H1 (cell line): Measurements from ENCODE around the gene FLT3. TPM values are rescaled to one million over a fixed set of nuclear protein-coding genes. Genes with fewer than 3 reads are reported as not detected.

Source experiments
- CTCF ChIA-PET: fragments of 300-600 bp; sonication (Branson Sonifier 250); formaldehyde crosslinking; loops from one replicate; lab custom pipeline; 2021; ENCODE audit not compliant: partially characterized antibody; lab: Charles Lee
- POLR2A ChIA-PET: fragments of 300-600 bp; sonication (Branson Sonifier 250); formaldehyde crosslinking; loops from one replicate; lab custom pipeline; 2021; ENCODE audit warnings: inconsistent platforms; ENCODE audit not compliant: partially characterized antibody; lab: Charles Lee
- DNase-seq, 2 experiments: peaks; one replicate each; pipeline versions ENCODE4 v3.0.0 to v3.0.0-alpha.2; 2010 to 2022; ENCODE audit warnings: low spot score in 2 of 2, low read depth in 1 of 2, mixed read lengths in 1 of 2
- FAIRE-seq: peaks from 2 replicates; lab custom pipeline; 2011; peaks lifted over from hg19 to GRCh38; lab: Jason Lieb, UNC
- H2AFZ ChIP-seq: 2 replicates; pipeline ENCODE4 v1.8.1; 2012; ENCODE audit warnings: low read length, inconsistent platforms
- H2AK5ac ChIP-seq: 2 replicates; pipeline ENCODE4 v1.6.1; 2013; ENCODE audit warnings: low read depth, low read length
- H2BK120ac ChIP-seq: replicated peaks from 2 replicates; pipeline ENCODE3; 2013; ENCODE audit warnings: low read depth, low read length, inconsistent platforms
- H2BK12ac ChIP-seq: 2 replicates; pipeline ENCODE4 v1.6.1; 2013; ENCODE audit warnings: low read depth, low read length
- H2BK15ac ChIP-seq: 2 replicates; pipeline ENCODE4 v1.6.1; 2013; ENCODE audit warnings: low read length
- H2BK20ac ChIP-seq: 2 replicates; pipeline ENCODE4 v1.6.1; 2013; ENCODE audit warnings: low read length
- H2BK5ac ChIP-seq: 2 replicates; pipeline ENCODE4 v1.6.1; 2013; ENCODE audit warnings: low read depth, low read length
- H3K14ac ChIP-seq: 2 replicates; pipeline ENCODE4 v1.6.1; 2013; ENCODE audit warnings: inconsistent platforms; ENCODE audit not compliant: insufficient read length
- H3K18ac ChIP-seq: 2 replicates; pipeline ENCODE4 v1.6.1; 2013; ENCODE audit warnings: low read length; ENCODE audit errors: extremely low read depth
- H3K23ac ChIP-seq: 2 replicates; pipeline ENCODE4 v1.6.1; 2013; ENCODE audit warnings: inconsistent platforms; ENCODE audit not compliant: insufficient read length
- H3K23me2 ChIP-seq: 2 replicates; pipeline ENCODE4 v1.6.1; 2013; ENCODE audit warnings: low read depth, low read length
- H3K27ac ChIP-seq: 2 replicates; pipeline ENCODE4 v1.6.1; 2011; ENCODE audit warnings: low read depth, low read length, inconsistent platforms
- H3K27me3 ChIP-seq, 4 experiments: replicated peaks in 1 of 4; 1 replicate in 1 of 4; 2 replicates in 3 of 4; pipeline versions ENCODE4 v1.6.1 to v1.8.1; 2011 to 2013; ENCODE audit warnings: low read length in 3 of 4, mild to moderate bottlenecking in 3 of 4, inconsistent platforms in 2 of 4, mixed read lengths in 2 of 4, moderate library complexity in 1 of 4; ENCODE audit not compliant: control insufficient read depth in 3 of 4, insufficient read depth in 3 of 4; ENCODE audit errors: extremely low read depth in 1 of 4
- H3K36me3 ChIP-seq, 4 experiments: 2 replicates each; pipeline versions ENCODE4 v1.6.1 to v1.8.1; 2011 to 2013; ENCODE audit warnings: mild to moderate bottlenecking in 4 of 4, low read length in 3 of 4, moderate library complexity in 2 of 4, control low read depth in 1 of 4, inconsistent platforms in 1 of 4; ENCODE audit not compliant: insufficient read depth in 4 of 4, control insufficient read depth in 2 of 4
- H3K4ac ChIP-seq: replicated peaks from 2 replicates; pipeline ENCODE3; 2013; ENCODE audit warnings: low read length, low read depth, mixed read lengths, inconsistent platforms; ENCODE audit not compliant: insufficient read length
- H3K4me1 ChIP-seq, 4 experiments: replicated peaks in 1 of 4; 1 replicate in 1 of 4; 2 replicates in 3 of 4; pipeline versions ENCODE4 v1.6.1 to v1.8.1; 2011 to 2013; ENCODE audit warnings: low read length in 3 of 4, inconsistent platforms in 2 of 4, mixed read lengths in 1 of 4; ENCODE audit not compliant: insufficient read depth in 4 of 4, control insufficient read depth in 3 of 4
- H3K4me2 ChIP-seq, 2 experiments: 2 replicates each; pipeline versions ENCODE4 v1.6.1 to v1.8.1; 2011 to 2013; ENCODE audit warnings: low read depth in 2 of 2, low read length in 2 of 2, control low read depth in 1 of 2, inconsistent platforms in 1 of 2, mild to moderate bottlenecking in 1 of 2; ENCODE audit not compliant: insufficient read depth in 1 of 2
- H3K4me3 ChIP-seq, 4 experiments: fragments of 200-600, 300-600 bp in 1 of 4; sonication (generic), shearing (Covaris generic), sonication (Bioruptor Twin) in 1 of 4; 2 replicates each; pipeline versions ENCODE4 v1.5.1 to v1.8.1; 2011 to 2016; ENCODE audit warnings: low read length in 4 of 4, low read depth in 3 of 4, control low read depth in 2 of 4, inconsistent platforms in 2 of 4, mild to moderate bottlenecking in 2 of 4, mixed read lengths in 1 of 4, moderate library complexity in 1 of 4; ENCODE audit not compliant: insufficient read depth in 2 of 4; ENCODE audit errors: extremely low read depth in 1 of 4
- H3K56ac ChIP-seq: replicated peaks from 2 replicates; pipeline ENCODE3; 2013; ENCODE audit warnings: low read depth, mild to moderate bottlenecking, mixed read lengths, low read length, inconsistent platforms; ENCODE audit not compliant: insufficient read length
- H3K79me1 ChIP-seq: 2 replicates; pipeline ENCODE4 v1.6.1; 2013; ENCODE audit warnings: low read depth, low read length, control low read depth
- H3K79me2 ChIP-seq, 2 experiments: 2 replicates each; pipeline versions ENCODE4 v1.6.1 to v1.8.1; 2012 to 2013; ENCODE audit warnings: low read length in 2 of 2, mild to moderate bottlenecking in 2 of 2, inconsistent platforms in 1 of 2; ENCODE audit not compliant: insufficient read depth in 2 of 2, control insufficient read depth in 1 of 2
- H3K9ac ChIP-seq, 4 experiments: replicated peaks in 1 of 4; 1 replicate in 1 of 4; 2 replicates in 3 of 4; pipeline versions ENCODE4 v1.6.1 to v1.8.1; 2011 to 2013; ENCODE audit warnings: low read depth in 3 of 4, low read length in 3 of 4, control low read depth in 2 of 4, mild to moderate bottlenecking in 2 of 4, moderate library complexity in 2 of 4, inconsistent platforms in 1 of 4; ENCODE audit errors: extremely low read depth in 1 of 4
- H3K9me3 ChIP-seq, 2 experiments: 2 replicates each; pipeline versions ENCODE4 v1.6.1 to v1.8.1; 2012 to 2013; ENCODE audit warnings: mild to moderate bottlenecking in 2 of 2, moderate library complexity in 2 of 2, control low read depth in 1 of 2, inconsistent platforms in 1 of 2, low read depth in 1 of 2, low read length in 1 of 2, mixed read lengths in 1 of 2; ENCODE audit not compliant: insufficient read depth in 2 of 2
- H4K20me1 ChIP-seq, 2 experiments: replicated peaks in 1 of 2; 2 replicates each; pipeline versions ENCODE3 to v1.8.1; 2011 to 2013; ENCODE audit warnings: inconsistent platforms in 2 of 2, low read length in 2 of 2, mild to moderate bottlenecking in 1 of 2; ENCODE audit not compliant: insufficient read depth in 2 of 2, control insufficient read depth in 1 of 2
- H4K5ac ChIP-seq: 2 replicates; pipeline ENCODE4 v1.6.1; 2013; ENCODE audit warnings: low read length, low read depth, mixed read lengths, inconsistent platforms; ENCODE audit not compliant: insufficient read length
- H4K8ac ChIP-seq: 2 replicates; pipeline ENCODE4 v1.8.0; 2013; ENCODE audit warnings: mild to moderate bottlenecking, moderate library complexity, low read length, inconsistent platforms; ENCODE audit not compliant: insufficient read depth; ENCODE audit errors: extremely low read depth
- H4K91ac ChIP-seq: replicated peaks from 2 replicates; pipeline ENCODE3; 2013; ENCODE audit warnings: low read length, mixed read lengths, inconsistent platforms; ENCODE audit not compliant: insufficient read length
- ATF3 ChIP-seq: IDR thresholded peaks from 2 replicates; pipeline ENCODE4 v1.6.1; 2011; ENCODE audit warnings: low read depth, mild to moderate bottlenecking, low read length; ENCODE audit not compliant: insufficient read depth
- CEBPB ChIP-seq: IDR thresholded peaks from 2 replicates; pipeline ENCODE4 v1.6.1; 2012; ENCODE audit warnings: low read depth, low read length
- CREB1 ChIP-seq: IDR thresholded peaks from 2 replicates; pipeline ENCODE4 v1.6.1; 2012; ENCODE audit warnings: inconsistent platforms
- E2F6 ChIP-seq: IDR thresholded peaks from 2 replicates; pipeline ENCODE4 v1.6.1; 2012; ENCODE audit warnings: inconsistent platforms
- NRF1 ChIP-seq: IDR thresholded peaks from 2 replicates; pipeline ENCODE4 v1.6.1; 2011; ENCODE audit warnings: mild to moderate bottlenecking, low read depth, low read length, improper control_type of control experiment
- RXRA ChIP-seq: IDR thresholded peaks from 2 replicates; pipeline ENCODE4 v1.6.1; 2011; ENCODE audit warnings: low read depth, mild to moderate bottlenecking, low read length, moderate library complexity; ENCODE audit not compliant: insufficient read depth
- SP2 ChIP-seq: IDR thresholded peaks from 2 replicates; pipeline ENCODE4 v1.6.1; 2012; ENCODE audit warnings: mild to moderate bottlenecking, low read length, inconsistent platforms
- SP4 ChIP-seq: IDR thresholded peaks from 2 replicates; pipeline ENCODE4 v1.6.1; 2012; ENCODE audit warnings: low read length, inconsistent platforms
- TAF7 ChIP-seq: optimal IDR thresholded peaks from 2 replicates; pipeline ENCODE3; 2011; ENCODE audit warnings: low read depth, mild to moderate bottlenecking, inconsistent platforms, low read length, moderate library complexity, borderline replicate concordance
- WGBS, 2 experiments: shearing (Covaris generic) in 1 of 2; methylation state at CpG; one replicate each; pipeline versions ENCODE4 v1.1.6 to v1.1.7; 2013 to 2015; ENCODE audit warnings: low lambda C conversion rate in 2 of 2, mixed read lengths in 2 of 2, inconsistent platforms in 1 of 2, low coverage in 1 of 2, missing lambda C conversion rate in 1 of 2; ENCODE audit not compliant: insufficient replicate concordance in 2 of 2, insufficient coverage in 1 of 2, insufficient read length in 1 of 2; ENCODE audit errors: extremely low coverage in 1 of 2, missing lambda C conversion rate in 1 of 2; 5-methylcytosine and 5-hydroxymethylcytosine counted together
- polyA plus RNA-seq, 7 experiments: library from polyadenylated mRNA; depleted of rRNA in 3 of 7; stranded (reverse) in 5 of 7; unstranded in 2 of 7; fragments of >200 nt in 5 of 7; fragments of 200-250 nt in 2 of 7; gene quantifications; 1 replicate in 5 of 7; 2 replicates in 1 of 7; 4 replicates in 1 of 7; pipeline versions ENCODE4 v1.2.1 to v1.2.3, GENCODE V29; 2011 to 2013; ENCODE audit warnings: missing spikeins in 2 of 7, mixed read lengths in 2 of 7
- total RNA-seq: library from RNA; stranded (reverse); fragmentation: NEBNext Ultra II Directional; extraction: Animal tissue kit (Norgen Biotek cat#: 25700); gene quantifications from 2 replicates; pipeline ENCODE4 v1.2.1, GENCODE V29; 2021
- TF ChIP-seq, protein P1 (sequence below): IDR thresholded peaks from 2 replicates; pipeline ENCODE4 v1.6.1; 2011; ENCODE audit warnings: low read length, improper control_type of control experiment

The FLT3 gene
- total and polyA plus RNA-seq, 2 of the 8 experiments (the other 6 are each of a cell fraction or from before 2014, with no cell fraction given): 0.44 to 0.71 TPM

DNA sequence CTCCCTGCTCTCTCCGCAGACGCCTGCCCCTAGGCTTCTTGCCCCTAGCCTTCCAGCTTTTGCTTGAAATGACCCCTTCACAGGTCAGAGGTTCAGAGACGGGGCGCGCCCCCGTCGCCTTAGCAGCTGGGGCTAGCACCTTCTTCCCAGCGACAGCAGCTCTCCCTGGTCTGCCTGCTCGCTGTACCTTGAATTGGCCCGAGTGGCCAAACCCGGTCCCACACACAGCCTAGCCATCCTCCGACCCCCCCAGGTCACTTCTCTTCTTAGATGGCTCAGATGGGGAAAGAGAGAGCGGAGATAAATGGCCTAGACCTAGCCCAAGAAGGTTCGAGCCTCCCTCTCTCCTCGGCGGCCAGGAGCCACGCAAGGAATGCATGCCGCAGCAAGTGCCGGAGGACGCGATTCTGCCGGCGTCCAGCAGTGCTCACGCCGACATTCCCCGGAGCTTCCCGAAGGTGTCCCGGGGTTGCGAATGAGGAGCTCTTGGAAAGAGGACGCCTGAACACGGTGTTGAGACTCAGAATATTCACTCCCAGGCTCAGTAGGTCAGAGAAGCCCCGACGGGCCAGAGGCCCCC lies 132.6 kb downstream of the FLT3 start:
- Histone ChIP-seq H3K27me3 (peaks cover 95 to 100% (median 98%) of the 10 kb centered on the region in 4 experiments), H4K91ac (peak overlapping the region; percentile 12), H2BK20ac (peak overlapping the region; percentile 34; the same call in 1 of the 2 replicates), H2BK12ac (no peak overlapping the region), H4K8ac (no peak overlapping the region), H3K79me2 (no peaks in the 10 kb centered on the region), H3K23me2 (peaks cover 5% of the 10 kb centered on the region; the same call in 1 of the 2 replicates), H2BK15ac (0 out of 2 replicates have a peak overlapping the region, but pooled peaks have one; percentile 53), H3K56ac (no peak overlapping the region), H4K5ac (no peak overlapping the region), H3K4me1 (peaks cover 8 to 61% (median 39%) of the 10 kb centered on the region in 4 experiments), H3K79me1 (no peaks in the 10 kb centered on the region), H4K20me1 (peaks cover 24 to 41% of the 10 kb centered on the region in 2 experiments), H3K9ac (no peak overlapping the region), H3K23ac (no peak overlapping the region), H2AFZ (no peak overlapping the region), H3K36me3 (peaks cover 0 to 12% (median 0%) of the 10 kb centered on the region in 4 experiments; a peak in 1 of 8 replicates), H3K4me3 (peak overlapping the region in 1 of 4 experiments; percentile 51; a peak in 2 of 8 replicates), H3K14ac (no peak overlapping the region), H3K9me3 (no peaks in the 10 kb centered on the region), H3K4ac (no peak overlapping the region), H2BK120ac (no peak overlapping the region), H3K27ac (no peak overlapping the region), H2AK5ac (no peak overlapping the region), H3K18ac (0 out of 2 replicates have a peak overlapping the region, but pooled peaks have one; percentile 42), H3K4me2 (peak overlapping the region; percentile 65 to 83; a peak in 2 of 4 replicates), H2BK5ac (no peak overlapping the region; the same call in 1 of the 2 replicates)
- WGBS, 2 experiments: 9% methylated on average over 30 of the region's 33 CpGs; no CpG with 5 or more reads in 1 of the 2 experiments
- POLR2A ChIA-PET: interaction anchor here (5.6 kb wide), 1 partner anchor 10 kb away, joined by 31 read pairs; no protein-coding TSS in a partner anchor
- no peak for FAIRE-seq
- no peak for DNase-seq
- CTCF ChIA-PET: interaction anchor here (0.6 to 19.7 kb wide), 7 partner anchors 9 to 197 kb away, joined by 3 to 283 read pairs (median 7); partner anchors contain the start of genes CDX2 and URAD
- TF ChIP-seq ATF3 (no peak), E2F6 (no peak), CREB1 (no peak), SP2 (no peak), NRF1 (no peak), SP4 (no peak), TAF7 (no peak), RXRA (no peak), CEBPB (no peak)
- TF ChIP-seq, protein P1, sequence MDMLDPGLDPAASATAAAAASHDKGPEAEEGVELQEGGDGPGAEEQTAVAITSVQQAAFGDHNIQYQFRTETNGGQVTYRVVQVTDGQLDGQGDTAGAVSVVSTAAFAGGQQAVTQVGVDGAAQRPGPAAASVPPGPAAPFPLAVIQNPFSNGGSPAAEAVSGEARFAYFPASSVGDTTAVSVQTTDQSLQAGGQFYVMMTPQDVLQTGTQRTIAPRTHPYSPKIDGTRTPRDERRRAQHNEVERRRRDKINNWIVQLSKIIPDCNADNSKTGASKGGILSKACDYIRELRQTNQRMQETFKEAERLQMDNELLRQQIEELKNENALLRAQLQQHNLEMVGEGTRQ: no peak
